Loucy (cell line): Measurements from ENCODE around the gene CPZ.

Source experiments
- CTCF ChIP-seq: fragments of 200-600 bp; sonication (generic); conservative IDR thresholded peaks from 2 replicates; pipeline ENCODE4 v1.5.1; 2014; ENCODE audit warnings: mild to moderate bottlenecking, antibody characterized with exemption, low read length
- EZH2phosphoT487 ChIP-seq: fragments of 200-600 bp; IDR thresholded peaks from 2 replicates; pipeline ENCODE4 v1.6.1; 2018; ENCODE audit warnings: antibody characterized with exemption, mild to moderate bottlenecking, moderate library complexity, borderline replicate concordance

- TF ChIP-seq EZH2phosphoT487 = no peak
- no peak for TF ChIP-seq CTCF
These were observed 6.0 kb downstream of the CPZ start for GRCh38 chr4:8598391-8599090.
